Hematopoietic multipotent progenitor cell treated with erythropoietin and hydrocortisone succinate and interleukin-3 and kit ligand, for 6 days (in vitro differentiated cells): ENCODE measurements around the gene DOCK3.
"Not testable (repeated sequence)": the region's sequence is repeated elsewhere in the genome, so short reads cannot be mapped to it uniquely, and the experiment has no call there.

ENCODE experiments used
- DNase-seq: peaks from one replicate; pipeline ENCODE4 v3.0.0-alpha.2; 2015

The DOCK3 gene

GRCh38 chr3:50913260-50913659 lies 238.5 kb downstream of the DOCK3 start:
- DNase-seq, result no peak

- DNase-seq, result not testable (repeated sequence)
Observed at GRCh38 chr3:50922071-50922470, 247.3 kb downstream of the DOCK3 start.

- DNase-seq, result no peak
Observed at GRCh38 chr3:50923955-50924354, 249.2 kb downstream of the DOCK3 start.

DNA sequence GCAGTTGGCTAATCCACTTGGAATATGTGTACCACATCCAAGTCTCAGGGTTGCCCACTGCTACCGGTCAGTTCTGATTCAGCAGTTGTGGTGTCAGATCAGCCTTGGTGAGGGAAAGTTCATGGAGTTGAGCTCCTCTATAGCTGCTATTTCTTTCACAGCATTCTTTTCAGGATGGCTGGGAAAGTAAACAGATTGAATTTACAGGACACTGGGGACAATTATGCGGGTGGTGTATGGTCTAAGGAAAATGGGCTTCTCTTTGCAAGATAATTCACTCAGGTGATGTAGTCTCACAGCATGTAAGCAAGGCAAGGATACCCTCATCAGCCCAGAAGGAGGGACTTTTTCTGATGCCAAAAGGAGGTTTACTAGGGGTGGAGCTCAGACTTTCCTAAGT lies 249.9 kb downstream of the DOCK3 start:
- no peak for DNase-seq

DNA sequence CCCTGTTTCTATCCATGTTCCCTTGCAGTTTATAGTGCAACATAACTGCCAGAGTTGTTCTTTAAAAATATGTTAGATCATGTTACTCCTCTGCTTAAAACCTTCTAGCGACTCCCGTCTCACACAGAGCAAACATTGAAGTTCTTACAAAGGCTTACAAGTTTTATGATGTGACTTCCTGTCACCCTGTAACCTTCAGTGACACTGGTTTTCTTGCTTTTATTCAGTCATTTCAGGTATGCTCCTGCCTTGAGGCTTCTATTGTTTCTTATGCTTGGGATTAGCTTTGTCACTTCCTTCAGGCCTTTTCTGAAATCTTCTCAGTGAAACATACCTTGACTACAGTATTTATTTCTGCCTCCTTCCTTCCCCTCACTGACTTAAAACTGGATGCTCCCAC lies 252.1 kb downstream of the DOCK3 start:
- DNase-seq, result no peak

DNA sequence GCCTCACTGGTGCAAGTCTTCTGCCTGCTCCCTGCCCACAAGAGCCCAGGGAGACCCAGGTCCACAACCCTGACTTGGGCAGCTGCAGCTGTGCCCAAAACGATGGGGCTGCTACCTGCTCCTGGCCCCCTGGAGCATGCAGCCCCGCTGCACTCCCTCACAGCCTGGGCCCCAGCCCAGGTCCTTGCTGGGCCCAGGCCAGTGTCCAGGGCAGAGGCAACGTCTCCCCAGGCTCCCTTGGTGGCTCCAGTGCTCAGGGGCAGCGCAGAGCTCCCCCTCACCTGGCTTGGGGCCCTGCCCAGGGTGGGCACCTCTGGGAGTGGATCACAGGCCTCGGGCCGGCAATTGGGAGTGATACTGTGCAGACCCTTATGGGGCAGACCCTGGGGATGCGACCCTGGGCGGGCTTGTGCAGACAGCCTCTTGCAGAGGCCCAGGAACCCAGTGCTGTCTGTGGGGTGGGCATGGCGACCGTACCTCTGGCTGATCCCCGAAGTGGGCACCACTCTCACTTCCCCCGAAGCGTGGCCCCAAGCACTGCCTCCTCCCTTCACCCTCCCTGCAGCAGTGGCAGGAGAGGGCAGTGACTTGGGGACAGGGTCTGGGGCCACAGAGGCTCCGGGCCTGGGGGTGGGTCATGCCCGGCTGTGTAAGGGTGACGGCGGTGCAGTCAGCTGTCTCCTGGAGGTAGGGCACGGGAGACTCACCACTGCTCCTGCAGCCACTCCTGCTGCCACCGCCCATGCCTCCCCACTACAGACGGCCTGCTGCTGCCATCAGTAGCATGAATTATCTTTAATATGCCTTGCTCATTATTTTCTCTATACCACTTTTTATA lies 255.9 kb downstream of the DOCK3 start:
- DNase-seq, result no peak

DNA sequence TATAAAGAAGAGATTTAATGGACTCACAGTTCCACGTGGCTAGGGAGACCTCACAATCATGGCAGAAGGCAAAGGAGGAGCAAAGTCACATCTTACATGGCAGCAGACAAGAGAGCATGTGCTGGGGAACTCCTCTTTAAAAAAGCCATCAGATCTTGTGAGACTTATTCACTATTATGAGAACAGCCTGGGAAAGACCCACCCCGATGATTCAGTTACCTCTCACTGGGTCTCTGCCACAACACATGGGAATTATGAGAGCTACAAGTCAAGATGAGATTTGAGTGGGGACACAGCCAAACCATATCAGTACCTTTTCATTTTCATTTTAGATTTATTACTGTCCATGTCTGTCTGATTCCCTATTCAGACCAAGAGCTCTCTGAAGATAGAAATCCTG lies 258.2 kb downstream of the DOCK3 start:
- not testable (repeated sequence) for DNase-seq

DNA sequence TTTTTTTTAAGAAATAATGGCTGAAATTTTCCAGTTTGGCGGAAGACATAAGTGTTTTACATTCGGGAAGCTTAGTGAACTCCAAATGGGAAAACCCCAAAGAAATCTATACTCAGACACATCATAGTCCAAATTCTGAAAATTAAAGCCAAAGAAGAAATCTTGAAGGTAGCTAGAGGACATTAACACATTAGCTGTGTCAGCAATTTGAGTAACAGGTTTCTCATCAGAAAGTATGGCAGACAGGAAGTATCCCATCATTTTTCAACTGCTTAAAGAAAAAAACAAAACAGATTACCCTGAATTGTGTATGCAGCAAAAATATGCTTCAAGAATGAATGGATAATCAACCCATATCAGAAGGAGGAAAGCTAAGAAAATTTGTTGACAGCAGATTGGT lies 261.7 kb downstream of the DOCK3 start:
- DNase-seq, result no peak

DNA sequence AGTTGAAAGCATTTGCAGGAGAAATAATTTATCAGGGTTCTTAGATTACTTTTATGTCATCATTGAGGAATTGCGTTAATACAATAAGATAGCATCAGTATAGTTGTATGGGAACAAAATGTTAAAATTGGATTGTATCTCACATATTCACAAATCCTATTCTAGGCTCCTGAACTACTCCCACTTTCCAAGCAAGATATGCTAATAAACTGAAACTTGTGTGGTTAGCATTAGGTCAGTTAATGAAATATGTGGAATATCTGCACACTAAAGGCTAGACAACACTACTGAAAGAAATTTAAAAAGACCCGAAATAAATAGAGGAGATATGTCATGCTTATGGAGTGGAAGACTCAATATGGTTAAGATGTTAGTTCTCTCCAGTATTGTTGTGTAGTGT lies 272.7 kb downstream of the DOCK3 start:
- DNase-seq, result no peak

DNA sequence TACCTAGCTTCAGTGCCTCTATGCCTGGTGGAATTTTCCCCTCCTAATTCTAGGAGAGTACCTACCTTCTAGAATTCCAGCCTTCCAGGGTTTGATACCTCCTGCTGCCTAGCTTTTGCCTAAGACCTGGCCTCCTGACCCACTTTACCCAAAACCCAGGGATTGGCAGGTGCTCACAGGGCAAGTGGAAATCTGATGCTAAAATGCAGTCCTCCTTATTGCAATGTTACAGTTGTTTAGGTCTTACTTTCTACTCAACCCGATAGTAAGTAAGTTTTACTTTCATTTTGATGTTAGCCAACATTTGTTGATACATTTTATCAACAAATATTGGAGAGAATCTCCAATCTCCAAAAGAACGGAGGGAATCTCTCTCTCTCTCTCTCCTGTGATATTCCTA lies 275.9 kb downstream of the DOCK3 start:
- DNase-seq, result no peak

GRCh38 chr3:50953825-50954414 lies 279.2 kb downstream of the DOCK3 start:
- peak; percentile 21 for DNase-seq

- peak; percentile 77 for DNase-seq
Observed at GRCh38 chr3:50961386-50961785, 286.7 kb downstream of the DOCK3 start.

DNA sequence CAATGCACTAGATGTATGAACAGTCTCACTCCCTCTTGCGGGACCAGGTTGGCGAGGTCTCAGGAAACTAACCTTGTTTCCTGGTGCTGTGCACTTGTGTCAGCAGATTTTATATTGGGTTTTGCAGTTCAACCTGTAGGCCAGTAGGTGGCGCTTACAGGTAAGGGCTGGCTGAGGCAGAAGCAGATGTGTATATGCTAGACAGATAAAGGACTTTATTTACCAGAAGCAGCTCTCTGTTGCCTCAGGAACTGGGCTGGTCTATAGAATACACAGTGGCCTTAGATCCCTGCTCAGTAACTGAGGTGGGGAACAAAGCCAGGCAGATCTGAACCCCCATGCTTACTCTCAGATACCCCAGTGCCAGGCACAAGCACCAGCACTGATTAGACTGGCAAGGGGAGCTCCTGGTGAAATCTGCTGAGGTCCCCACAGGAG lies 296.8 kb downstream of the DOCK3 start:
- peak; percentile 85 for DNase-seq

GRCh38 chr3:50972029-50972428 lies 297.3 kb downstream of the DOCK3 start:
- DNase-seq, result no peak

DNA sequence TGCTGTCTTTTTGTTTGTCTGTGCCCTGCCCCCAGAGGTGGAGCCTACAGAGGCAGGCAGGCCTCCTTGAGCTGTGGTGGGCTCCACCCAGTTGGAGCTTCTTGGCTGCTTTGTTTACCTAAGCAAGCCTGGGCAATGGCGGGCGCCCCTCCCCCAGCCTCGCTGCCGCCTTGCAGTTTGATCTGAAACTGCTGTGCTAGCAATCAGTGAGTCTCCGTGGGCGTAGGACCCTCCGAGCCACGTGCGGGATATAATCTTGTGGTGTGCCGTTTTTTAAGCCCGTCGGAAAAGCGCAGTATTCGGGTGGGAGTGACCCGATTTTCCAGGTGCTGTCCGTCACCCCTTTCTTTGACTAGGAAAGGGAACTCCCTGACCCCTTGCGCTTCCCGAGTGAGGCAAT lies 303.9 kb downstream of the DOCK3 start:
- not testable (repeated sequence) for DNase-seq

GRCh38 chr3:50978991-50979667 lies 304.4 kb downstream of the DOCK3 start:
- no peak for DNase-seq

DNA sequence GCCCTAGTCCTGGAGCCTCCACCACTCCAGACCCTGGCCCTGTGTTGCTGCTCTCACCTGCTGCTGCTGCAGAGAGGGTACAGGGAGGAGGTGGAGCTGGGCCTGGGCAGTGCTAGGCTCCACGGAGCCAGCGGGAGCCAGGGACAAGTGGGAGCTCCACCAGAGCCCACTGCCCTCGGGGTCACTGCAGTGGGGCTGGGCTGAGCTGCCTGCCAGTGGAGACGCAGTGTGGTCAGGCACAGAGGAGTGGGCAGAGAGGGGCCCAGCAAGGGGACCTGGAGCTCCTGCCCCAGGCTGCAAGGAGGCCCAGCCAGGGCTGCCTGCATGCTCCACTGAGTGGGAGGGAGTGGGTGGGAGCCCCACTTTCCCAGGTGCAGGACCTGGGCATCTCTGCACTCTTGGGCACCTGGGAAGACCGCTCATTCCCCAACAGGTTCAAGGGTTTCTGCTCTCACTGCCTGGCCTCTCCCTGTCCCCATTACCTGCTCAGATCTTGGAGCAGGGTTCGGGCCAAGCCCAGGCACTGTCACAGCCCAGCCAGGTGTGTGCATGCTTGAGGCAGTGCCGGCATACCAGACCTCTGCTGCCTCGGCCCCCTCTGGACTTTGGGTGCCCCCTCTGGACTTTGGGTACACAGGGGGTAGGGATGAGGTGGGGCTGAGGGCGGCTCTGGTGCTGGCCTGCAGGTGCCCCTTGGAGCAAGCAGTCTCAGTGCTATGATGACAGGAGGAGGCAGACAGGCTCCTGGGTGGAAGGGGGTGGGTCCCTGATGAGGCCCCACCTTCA lies 308.0 kb downstream of the DOCK3 start:
- DNase-seq, result no peak

- no peak for DNase-seq
Observed at GRCh38 chr3:50983887-50984286, 309.2 kb downstream of the DOCK3 start.

GRCh38 chr3:50985893-50986292 lies 311.2 kb downstream of the DOCK3 start:
- no peak for DNase-seq

DNA sequence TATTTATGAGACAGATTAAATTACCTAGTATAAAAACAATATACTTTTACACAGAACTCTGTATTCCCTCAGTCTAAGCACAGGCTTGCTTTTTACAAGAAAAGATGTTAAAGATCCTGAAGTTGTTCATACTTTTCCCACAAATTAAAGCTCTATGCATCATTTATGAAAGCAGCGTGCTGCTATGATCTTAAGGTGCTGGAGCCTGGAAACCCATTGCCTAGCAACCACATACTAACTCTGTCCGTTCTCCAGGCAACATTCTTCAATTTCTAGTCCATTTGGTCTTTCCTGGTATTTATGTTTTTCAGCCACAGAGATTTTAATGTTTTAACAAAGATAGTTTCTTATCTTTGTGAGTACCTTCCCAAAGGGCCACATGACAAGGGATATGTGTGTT lies 312.0 kb downstream of the DOCK3 start:
- DNase-seq, result no peak

DNA sequence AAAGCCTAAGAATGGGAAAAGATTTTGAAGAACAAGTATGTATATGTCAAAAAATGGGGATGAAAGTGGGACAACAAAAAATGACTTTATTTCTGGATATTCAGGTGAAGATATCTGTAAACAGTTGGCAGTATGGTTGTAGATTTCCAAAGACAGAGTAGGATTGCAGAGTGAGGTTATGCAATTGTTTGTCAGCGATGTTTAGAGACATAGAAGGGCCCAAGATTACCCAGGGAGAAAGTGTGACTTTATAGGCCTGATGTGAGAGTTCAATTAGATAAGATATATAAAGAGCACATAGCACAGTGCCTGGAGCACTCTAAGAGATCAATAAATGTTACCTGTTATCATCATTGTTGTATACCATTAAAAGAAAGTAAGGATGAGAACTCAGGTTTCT lies 319.8 kb downstream of the DOCK3 start:
- DNase-seq, result no peak

- DNase-seq, result no peak
Observed at GRCh38 chr3:50995085-50995824, 320.5 kb downstream of the DOCK3 start.
